Activated CD8-positive, alpha-beta memory T cell treated with anti-CD3 and anti-CD28 coated beads, Interleukin-2, amount 50 U/mL, for 48 hours (primary cell): ENCODE data around the gene HECTD3.
"Not testable (repeated sequence)": the region's sequence is repeated elsewhere in the genome, so short reads cannot be mapped to it uniquely, and the experiment has no call there.

Source experiments
- DNase-seq: peaks from one replicate; pipeline ENCODE4 v3.0.0-alpha.2; 2020

HECTD3 gene

DNA sequence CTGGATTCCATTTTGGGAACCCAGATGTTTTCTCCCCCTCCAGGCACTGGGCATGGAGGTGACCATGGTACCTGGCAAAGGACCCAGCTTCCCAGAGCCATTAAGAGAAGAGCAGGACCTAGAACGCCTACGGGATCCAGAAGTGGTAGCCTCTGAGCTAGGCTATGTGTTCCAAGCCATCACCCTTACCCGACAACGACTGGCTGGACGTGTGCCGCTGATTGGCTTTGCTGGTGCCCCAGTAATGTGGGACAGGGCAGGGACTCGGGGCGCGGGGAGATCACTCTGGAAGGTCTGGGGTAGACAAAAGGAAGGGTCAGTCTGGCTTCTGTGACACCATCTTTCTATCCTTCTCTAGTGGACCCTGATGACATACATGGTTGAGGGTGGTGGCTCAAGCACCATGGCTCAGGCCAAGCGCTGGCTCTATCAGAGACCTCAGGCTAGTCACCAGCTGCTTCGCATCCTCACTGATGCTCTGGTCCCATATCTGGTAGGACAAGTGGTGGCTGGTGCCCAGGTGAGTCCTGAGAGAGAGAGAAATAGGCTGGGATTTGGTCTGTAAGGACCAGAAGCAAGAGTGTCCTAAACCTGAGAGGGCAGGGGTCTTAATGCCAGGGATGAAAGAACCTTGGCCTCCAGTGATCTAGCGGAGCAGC lies 2.6 kb upstream of the HECTD3 start:
- no peak for DNase-seq

GRCh38 chr1:45012639-45013278 lies 1.6 kb upstream of the HECTD3 start:
- peak; percentile 78 for DNase-seq

GRCh38 chr1:45011837-45012638 lies 914 bp upstream of the HECTD3 start, which contains the start of gene UROD:
TSS of gene UROD (plus strand) at chr1:45012254. CDS start at chr1:45012266, 12 bp downstream.
- peak; percentile 88 for DNase-seq

- DNase-seq = peak; percentile 70
Measured at GRCh38 chr1:45009956-45010854, 919 bp downstream of the HECTD3 start.

DNA sequence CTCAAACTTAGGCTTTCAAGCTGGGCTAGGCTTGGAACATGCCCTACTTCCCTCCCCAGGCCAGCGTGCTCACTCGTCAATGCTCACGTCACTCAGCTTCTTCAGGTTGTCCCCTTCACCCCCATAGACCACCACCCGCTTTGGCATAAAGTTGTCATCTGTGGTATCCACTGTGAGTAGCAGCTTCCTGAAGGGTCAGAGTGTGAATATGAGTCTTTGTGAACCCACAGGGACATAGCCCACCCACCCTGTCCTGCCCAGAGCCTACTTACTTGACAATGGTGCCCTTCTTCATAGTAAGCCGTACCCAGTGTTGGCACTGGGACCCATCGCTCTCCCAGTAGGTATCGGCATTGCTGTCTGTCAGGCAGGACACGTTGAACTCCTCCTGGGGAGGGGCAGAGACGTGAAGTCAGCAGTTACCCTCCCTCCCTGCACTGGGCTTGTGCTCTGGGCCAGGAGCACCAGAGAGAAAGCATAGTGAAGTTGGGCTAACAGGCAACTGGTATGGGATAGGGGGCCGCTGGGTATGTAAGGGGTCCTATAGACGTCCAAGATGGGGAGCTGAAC lies 1.7 kb downstream of the HECTD3 start:
- DNase-seq = no peak

DNA sequence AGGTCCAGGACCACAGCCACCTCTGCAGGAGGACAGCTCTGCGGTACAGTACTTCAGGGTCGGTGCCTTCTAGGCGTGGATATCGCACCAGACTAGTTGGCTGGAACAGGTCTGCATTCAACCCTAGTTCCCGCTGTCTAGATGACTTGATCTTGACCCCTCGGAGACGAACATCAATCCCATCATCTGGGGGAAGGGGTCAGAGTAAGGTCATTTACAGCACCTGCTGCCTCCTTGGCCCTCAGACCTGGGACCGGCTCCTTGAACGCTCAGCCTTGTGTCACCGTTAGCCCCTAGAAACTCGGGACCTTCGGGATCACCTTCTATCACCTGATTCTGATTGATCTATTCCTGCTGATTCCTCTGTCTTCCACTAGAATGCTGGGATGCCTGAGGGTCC lies 2.6 kb downstream of the HECTD3 start:
- DNase-seq = no peak

DNA sequence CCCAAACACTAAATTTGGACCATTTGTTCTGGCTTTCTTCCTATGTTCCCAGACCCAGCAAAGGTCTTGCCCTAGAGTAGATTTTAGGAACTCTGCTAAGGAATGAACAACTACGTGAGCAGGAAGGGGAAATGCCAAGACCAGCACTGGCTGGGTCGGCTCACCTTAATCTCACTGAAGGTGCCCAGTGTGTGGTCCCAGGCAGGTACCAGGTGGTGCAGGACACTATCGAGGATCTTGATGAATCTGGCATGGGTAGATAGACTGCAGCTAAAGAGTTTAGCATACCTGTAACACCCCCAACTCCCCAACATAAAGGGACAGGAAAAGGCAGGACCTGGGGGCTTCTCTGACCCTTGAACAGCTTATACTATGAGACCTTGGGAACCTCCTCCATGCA lies 3.0 kb downstream of the HECTD3 start:
- no peak for DNase-seq

- DNase-seq = no peak
Measured at GRCh38 chr1:45007311-45007710, 3.8 kb downstream of the HECTD3 start.

DNA sequence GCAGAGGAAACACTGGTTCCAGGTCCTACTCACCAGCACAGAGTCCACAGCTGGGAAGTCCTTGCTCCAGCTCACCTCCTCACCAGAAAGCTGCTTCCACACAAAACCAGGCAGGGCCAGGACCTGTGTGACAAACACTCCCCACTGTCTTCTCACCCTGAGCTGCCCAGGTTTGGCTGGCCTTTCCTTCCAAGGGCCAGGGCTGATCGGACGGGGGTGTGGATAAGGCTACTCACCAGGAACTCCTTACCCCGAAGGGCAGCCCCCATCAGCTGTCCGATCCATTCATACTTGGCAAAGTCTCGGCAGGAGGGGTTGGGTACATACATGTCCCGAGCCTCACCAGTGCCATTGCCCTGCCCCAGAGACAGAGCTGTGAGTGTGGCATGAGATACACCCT lies 5.4 kb downstream of the HECTD3 start:
- no peak for DNase-seq

GRCh38 chr1:45004281-45004920 lies 6.7 kb downstream of the HECTD3 start:
- no peak for DNase-seq

DNA sequence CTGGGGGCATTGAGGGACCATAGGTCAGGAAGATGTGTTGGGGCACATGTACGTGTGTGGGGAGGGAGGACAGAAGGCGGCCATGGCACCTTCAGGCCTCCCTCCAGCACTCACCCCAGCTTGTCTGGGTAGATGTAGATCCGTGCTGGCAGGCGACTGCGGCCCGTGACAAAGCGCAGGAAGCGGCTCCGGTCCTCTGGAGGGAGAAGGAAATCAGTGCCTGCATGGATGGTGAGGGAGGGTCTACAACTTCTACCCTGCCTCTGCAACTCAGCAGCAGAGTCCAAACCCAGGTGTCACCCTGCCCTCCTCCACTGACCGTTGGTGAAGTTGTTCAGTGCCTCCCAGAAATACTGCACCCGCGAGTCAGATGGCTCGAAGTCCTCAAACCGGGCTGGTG lies 7.4 kb downstream of the HECTD3 start:
- DNase-seq = no peak

DNA sequence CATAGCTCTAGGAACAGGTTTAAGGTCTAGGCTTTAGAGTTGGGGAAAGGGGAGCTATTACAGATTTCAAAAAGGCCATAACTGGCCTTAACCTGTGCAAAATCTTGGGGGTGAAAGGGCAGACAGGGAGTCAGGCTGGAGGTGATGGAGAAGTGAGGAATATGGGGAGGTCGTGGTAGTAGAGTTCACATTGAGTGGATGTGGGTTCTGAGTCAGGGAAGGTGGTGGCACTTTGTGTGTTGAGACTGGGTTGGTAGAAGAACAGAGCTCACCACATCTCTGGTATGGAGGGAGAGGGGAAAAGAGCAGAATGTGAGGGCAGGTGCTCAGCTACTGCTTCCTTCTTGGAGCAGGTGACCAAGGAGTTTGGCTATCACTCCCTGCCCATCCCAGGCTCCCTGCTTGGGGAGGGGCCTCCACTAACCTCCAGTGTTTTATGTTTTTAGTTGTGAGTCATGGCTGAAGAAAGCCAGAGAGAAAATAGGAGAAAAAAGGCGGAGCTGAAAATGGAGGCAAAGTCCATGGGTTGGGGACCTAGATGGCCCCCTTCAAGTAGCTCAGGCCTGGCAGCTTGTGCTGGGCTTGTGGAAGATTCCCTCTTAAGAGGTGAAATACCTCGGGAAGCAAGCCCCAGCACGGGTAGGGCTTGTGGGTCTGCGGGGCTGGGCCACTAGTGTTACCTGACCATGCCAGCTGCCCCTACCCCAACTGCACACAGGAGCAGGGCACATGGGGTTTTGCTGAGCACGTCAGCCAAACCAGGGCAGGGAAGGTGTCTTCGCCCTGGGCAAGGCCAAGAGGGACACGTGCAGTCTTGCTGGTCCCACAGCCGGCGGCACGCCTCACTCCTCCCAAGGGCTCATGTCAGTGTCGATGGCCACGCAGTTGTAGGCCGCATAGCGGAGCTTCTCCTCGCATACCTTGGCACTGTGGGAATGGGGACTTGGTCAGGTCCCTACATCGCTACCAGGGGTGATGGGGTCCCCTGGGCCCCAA lies 8.2 kb downstream of the HECTD3 start:
- no peak for DNase-seq

DNA sequence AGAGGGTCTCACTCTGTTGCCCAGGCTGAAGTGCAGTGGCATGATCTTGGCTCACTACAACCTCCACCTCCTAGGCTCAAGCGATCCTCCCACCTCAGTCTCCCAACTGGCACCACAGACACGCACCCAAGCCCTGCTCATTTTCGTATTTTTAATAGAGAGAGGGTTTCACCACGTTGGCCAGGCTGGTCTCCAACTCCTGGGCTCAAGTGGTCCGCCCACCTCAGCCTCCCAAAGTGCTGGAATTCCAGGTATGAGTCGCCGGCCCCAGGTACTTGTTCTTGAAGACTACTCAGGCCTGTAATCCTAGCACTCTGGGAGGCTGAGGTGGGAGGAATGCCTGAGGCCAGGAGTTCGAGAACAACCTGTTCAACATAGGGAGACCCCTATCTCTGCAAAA lies 9.5 kb downstream of the HECTD3 start:
- not testable (repeated sequence) for DNase-seq

- no peak for DNase-seq
Measured at GRCh38 chr1:45001011-45001481, 10.1 kb downstream of the HECTD3 start.

GRCh38 chr1:44999232-44999631 lies 11.9 kb downstream of the HECTD3 start:
- DNase-seq = no peak

DNA sequence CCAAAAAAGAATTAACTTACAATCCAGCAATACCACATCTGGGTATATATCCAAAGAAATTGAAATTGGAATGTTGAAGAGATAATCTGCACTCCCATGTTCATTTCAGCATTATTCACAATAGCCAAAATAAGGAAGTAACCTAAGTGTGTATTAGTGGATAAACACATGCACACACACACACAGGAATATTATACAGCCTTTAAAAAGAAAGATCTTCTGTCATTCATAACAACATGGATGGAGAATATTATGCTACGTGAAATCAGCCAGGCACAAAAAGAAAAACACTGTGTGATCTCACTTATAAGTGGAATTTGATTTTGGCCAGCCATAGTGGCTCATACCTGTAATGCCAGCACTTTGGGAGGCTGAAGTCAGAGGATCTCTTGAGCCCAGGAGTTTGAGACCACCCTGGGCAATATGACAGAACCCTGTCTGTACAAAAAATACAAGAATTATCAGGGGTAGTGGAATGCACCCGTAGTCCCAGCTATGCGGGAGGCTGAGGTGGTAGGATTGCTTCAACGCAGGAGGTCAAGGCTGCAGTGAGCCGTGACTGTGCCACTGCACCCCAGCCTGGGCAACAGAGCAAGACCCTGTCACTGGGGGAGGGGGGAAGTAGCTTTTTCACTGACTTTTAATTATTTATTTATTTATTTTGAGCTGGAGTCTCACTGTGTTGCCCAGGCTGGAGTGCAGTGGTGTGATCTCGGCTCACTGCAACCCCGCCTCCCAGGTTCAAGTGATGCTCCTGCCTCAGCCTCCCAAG lies 15.5 kb downstream of the HECTD3 start:
- DNase-seq = no peak

DNA sequence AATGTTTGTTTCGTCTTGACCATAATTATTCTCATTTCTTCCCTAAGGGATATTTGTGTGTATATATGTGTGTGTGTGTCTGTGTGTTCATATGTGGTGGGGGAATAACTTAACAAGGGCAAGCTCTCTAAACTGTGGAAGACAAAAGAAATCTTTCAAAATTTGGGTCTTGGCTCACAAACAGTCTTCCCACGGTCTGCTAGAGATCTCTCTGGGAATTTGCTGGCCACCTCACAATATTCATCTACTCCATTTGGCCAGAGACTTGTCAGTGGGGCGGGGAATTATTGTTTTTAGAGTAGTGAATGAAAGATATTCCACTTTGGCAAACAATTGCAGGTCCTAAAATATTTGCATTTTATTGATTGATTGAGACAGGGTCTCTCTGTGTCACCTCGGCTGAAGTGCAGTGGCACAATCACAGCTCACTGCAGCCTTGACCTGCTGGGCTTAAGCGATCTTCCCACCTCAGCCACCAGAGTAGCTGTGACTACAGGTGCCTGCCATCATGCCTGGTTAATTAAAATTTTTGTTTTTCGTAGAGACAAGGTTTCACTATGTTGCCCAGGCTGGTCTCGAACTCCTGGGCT lies 16.7 kb downstream of the HECTD3 start:
- DNase-seq = no peak

DNA sequence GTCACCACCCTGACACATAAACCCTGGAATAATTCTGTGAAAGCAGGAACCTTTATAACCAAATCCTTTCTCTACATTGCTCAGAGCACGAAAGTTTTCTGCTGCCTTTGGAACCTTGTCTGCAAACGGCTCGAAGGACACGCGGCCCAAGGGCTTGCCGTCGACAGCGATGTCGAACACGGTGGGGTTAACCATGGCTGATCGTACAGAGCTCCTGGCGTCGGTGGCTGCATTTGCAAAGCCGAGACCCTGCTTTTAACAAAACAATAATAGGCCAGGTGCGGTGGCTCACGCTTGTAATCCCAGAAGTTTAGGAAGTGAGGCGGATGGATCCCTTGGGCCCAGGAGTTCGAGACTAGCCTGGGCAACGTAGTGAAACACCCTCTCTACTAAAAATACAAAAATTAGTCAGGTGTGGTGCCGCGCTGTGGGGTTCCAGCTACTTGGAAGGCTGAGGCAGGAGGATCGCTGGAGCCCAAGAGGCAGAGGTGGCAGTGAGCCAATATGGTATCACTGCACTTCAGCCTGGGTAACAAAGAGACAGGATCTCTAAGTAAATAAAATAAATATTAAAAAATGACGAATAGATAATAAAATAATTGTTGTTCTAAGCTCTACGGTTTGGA lies 22.5 kb downstream of the HECTD3 start:
- DNase-seq = no peak
